Left colon (tissue), 2 donors: ENCODE results near the gene CYP27A1. TPM values are rescaled to one million over a fixed set of nuclear protein-coding genes. Genes with fewer than 3 reads are reported as not detected.

Experiments used
- ATAC-seq: fragments of 200-7000 bp; cut with Tn5 transposase; one replicate; pipeline ENCODE4 v1.9.1; 2020; ENCODE audit warnings: mild to moderate bottlenecking, moderate library complexity
- DNase-seq, 2 donors: peaks; one replicate each; pipeline ENCODE4 v3.0.0-alpha.2; 2020
- intact Hi-C, 2 donors: fragments of 100-400 bp; cut with DNase I in 1 of 2; cut with micrococcal nuclease in 1 of 2; formaldehyde crosslinking; loops; one replicate each; pipeline versions ENCODE4 v1.11.2 to v1.14.0; 2022; cut with DNase I, micrococcal nuclease
- total RNA-seq, 2 donors: library from RNA; stranded (reverse); fragmentation: NEBNext Ultra II Directional; extraction: Animal tissue kit (Norgen Biotek cat#: 25700); gene quantifications; one replicate each; pipeline ENCODE4 v1.2.1, GENCODE V29; 2021
- donor health status: DM: no; HTN: no; CAD: no.
- donor health status: DM: yes; HTN: yes; CAD: no.

CYP27A1 gene
- total RNA-seq, 2 donors from 2014 or later = 28.1 to 52.7 TPM

- no peak for ATAC-seq
- intact Hi-C loops = no loop called here
- DNase-seq = no peak
Measured at GRCh38 chr2:218804817-218805216, 22.9 kb downstream of the CYP27A1 start.

- intact Hi-C loops = no loop called here
- no peak for DNase-seq
- peak; percentile 9 for ATAC-seq
Measured at GRCh38 chr2:218805627-218806026, 23.7 kb downstream of the CYP27A1 start.

DNA sequence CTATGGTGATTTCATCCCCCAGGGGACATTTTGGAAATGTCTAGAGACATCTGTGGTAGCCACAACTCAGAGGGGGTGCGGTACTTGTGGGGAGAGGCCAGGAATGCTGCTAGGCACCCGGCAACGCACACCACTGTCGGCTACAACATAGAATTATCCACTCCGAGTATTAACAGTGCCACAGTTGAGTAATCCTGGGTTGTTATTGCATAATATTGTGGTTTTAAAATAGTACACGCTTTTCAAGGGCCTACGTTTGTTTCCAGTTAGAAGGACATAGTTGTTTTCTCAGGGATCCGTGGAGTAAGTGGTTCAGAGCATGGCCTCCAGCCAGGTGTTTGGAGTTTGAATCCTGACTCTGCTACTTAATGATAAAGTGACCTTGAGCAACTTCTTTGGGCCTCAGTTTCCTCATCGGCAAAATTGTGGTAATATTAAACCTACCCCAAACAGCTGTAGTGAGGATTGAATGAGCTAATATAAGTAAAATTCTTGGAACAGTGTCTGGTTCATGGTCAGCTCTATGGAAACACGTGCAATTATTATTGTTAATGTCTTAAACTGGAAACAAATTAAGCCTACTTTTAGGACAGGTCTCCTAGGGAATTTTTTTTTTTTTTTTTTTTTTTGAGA lies 24.5 kb downstream of the CYP27A1 start:
- intact Hi-C loops = no loop called here
- ATAC-seq (peak; percentile 30), DNase-seq (peak; percentile 17 to 61)

DNA sequence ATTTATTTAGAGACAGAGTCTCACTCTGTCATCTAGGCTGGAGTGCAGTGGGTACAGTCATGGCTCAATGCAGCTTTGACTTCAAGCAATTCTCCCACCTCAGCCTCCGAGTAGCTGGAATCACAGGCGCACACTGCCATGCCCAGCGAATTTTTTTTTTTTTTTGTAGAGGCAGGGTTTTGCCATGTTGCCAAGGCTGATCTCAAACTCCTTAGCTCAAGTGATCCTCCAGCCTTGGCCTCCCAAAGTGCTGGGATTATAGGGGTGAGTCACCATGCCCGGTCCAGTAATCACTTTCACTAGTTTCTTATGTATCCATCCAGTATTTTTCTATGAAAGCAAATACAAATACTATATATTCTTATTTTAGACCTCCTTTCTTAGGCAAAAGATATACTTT lies 25.7 kb downstream of the CYP27A1 start:
- ATAC-seq (no peak), DNase-seq (no peak)

GRCh38 chr2:218809515-218809914 lies 27.6 kb downstream of the CYP27A1 start:
- no peak for ATAC-seq
- DNase-seq = no peak
- intact Hi-C loops = no loop called here

More for the DNA sequence above, 25.7 kb downstream of the CYP27A1 start:
- intact Hi-C loops = no loop called here

- intact Hi-C loops = no loop called here
- ATAC-seq = no peak
- no peak for DNase-seq
Measured at GRCh38 chr2:218810256-218810655, 28.3 kb downstream of the CYP27A1 start.

DNA sequence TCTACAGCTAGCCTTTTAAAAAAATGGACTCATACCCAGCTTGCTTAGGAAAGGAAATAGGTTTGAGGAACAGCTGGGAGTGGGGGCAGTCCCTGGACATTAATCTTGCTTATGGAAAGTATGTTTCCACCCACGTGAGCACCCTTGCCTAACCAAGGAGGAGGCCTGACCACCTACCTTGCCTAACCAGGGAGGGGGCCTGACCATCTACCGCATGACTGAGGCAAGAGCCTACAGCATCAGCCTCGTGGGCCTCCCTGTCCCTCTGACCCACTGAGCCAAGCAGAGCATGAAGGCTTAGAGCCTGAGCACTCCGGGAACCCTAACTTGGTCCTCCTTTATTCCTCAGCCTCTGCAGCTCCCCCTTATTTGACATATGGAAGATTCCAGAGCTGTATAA lies 29.4 kb downstream of the CYP27A1 start:
- intact Hi-C loops = no loop called here
- ATAC-seq (no peak), DNase-seq (no peak)

DNA sequence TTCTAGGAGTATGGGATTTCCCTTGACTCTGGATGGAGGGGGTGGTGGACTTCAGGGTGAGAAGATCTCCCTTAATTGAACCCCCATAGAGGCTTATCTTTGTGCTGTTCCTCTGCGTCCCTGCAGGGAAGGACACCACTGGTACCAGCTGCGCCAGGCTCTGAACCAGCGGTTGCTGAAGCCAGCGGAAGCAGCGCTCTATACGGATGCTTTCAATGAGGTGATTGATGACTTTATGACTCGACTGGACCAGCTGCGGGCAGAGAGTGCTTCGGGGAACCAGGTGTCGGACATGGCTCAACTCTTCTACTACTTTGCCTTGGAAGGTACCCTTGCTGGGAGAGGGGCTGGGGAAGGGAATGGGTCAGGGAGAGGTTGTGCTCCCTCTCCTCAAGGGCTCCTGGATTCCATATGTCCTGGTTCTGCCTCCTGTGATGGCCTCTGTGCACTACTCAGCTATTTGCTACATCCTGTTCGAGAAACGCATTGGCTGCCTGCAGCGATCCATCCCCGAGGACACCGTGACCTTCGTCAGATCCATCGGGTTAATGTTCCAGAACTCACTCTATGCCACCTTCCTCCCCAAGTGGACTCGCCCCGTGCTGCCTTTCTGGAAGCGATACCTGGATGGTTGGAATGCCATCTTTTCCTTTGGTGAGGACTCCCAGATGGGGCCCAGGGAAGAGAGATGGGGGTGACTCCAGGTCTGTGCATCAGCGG lies 30.3 kb downstream of the CYP27A1 start:
- DNase-seq (no peak), ATAC-seq (no peak)
- intact Hi-C loops = no loop called here

DNA sequence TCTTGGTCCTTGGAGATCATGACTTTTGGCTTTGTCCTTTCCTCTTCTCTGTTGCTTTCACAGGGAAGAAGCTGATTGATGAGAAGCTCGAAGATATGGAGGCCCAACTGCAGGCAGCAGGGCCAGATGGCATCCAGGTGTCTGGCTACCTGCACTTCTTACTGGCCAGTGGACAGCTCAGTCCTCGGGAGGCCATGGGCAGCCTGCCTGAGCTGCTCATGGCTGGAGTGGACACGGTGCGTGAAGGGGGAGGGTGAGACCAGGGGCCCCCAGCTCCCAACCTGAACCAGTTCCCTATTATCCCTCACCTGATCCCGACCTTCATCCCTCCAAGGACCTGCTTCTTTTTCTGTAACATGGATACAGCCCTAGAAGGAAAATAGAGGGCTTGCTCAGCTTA lies 30.9 kb downstream of the CYP27A1 start:
- intact Hi-C loops = no loop called here
- ATAC-seq (no peak), DNase-seq (no peak)

DNA sequence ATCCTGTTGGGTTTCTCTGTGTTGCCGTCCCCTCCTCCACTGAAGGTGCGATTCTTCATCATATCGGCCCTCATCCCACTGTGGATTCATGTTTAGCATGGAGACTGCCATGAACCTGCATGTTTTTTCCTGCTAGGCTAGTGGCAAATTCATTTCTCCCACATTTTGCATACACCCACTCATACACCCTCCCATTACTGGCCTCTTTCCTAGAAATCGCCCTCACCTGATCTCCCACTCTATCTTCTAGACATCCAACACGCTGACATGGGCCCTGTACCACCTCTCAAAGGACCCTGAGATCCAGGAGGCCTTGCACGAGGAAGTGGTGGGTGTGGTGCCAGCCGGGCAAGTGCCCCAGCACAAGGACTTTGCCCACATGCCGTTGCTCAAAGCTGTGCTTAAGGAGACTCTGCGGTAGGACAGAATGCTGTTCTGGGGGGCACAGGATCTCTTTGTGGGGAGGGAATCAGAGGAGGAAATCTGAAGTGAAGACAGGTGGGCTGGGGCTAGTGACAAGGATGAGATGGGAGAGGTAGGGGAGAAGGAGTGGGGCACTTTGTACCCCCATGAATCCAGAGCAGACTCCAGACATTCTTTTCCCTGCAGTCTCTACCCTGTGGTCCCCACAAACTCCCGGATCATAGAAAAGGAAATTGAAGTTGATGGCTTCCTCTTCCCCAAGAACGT lies 32.0 kb downstream of the CYP27A1 start:
- ATAC-seq = peak; percentile 96
- DNase-seq = peak; percentile 75 to 76
- intact Hi-C loops = no loop called here

DNA sequence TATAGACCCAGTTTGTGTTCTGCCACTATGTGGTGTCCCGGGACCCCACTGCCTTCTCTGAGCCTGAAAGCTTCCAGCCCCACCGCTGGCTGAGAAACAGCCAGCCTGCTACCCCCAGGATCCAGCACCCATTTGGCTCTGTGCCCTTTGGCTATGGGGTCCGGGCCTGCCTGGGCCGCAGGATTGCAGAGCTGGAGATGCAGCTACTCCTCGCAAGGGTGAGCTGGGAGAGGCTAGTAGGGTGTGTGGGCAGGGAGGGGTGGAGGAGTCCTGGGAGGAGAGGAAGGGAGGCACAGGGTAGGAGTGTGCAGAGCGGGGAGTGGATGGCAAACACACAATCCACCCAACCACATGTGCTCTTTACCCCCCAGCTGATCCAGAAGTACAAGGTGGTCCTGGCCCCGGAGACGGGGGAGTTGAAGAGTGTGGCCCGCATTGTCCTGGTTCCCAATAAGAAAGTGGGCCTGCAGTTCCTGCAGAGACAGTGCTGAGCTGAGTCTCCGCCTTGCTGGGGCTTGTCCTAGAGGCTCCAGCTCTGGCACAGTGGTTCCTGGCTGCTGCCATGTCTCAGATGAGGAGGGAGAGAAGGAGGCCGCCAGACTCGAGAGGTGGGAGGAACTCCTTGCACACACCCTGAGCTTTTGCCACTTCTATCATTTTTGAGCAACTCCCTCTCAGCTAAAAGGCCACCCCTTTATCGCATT lies 32.7 kb downstream of the CYP27A1 start:
- intact Hi-C loops = no loop called here
- ATAC-seq = peak; percentile 91
- DNase-seq = peak; percentile 35 to 46

DNA sequence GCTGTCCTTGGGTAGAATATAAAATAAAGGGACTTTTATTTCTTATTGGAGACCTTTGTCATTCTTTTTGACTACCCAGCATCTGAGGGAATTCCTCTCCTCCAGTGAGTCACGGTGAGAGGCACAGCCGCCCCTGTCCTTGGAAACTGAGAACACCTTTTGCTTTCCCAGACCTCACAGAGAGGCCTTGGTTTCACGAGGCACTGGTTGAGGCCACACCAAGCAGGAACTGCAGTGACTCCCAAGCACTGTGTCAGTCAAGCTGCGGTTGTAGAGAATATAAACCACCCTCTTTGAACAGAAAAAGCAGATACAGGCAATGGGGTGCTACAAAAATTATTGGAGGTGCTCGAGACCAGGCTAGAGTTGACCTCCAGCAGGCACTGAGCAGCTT lies 33.3 kb downstream of the CYP27A1 start:
- intact Hi-C loops = no loop called here
- DNase-seq = no peak
- ATAC-seq = no peak

DNA sequence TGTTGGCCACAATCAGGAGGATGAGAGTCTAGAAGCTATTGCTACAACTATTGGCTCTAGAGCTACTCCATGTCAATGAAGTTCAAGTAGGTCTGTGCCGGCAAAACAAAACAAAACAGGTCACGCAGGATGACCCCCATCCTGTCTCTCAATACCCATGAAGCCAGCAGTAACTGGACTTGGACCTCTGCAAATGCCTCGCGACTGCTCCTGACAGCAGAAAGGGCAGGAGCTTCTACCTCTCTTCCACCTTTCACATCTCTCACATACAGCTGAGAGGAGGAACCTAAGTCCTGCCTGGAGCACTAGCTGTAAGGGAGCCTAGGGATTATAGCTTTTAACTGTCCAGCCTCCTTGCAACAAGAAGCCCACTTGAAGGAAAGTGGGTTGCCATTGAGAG lies 33.7 kb downstream of the CYP27A1 start:
- DNase-seq (no peak), ATAC-seq (no peak)
- intact Hi-C loops = no loop called here

DNA sequence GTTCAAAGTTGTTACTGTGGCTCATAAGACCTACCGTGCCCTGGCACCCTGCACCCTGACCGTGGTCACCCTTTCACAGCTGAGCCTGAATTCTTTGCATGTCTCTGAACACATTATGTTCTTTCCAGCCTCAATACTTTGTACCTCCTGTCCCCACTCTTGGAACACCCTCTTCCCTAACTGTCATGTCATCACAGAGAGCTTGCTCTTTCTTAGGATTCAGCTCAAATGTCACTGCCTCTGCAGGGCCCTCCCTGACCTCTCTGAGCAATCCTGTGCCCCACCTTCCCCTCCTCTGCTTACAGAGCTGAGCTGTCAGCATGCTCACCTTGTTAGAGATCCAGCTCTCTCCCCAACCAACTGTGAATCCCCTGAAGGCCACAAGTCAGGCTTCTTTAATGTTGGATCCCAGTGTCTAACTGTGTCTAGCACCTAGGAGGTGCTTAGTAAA lies 34.6 kb downstream of the CYP27A1 start:
- DNase-seq = no peak
- no peak for ATAC-seq
- intact Hi-C loops = no loop called here

DNA sequence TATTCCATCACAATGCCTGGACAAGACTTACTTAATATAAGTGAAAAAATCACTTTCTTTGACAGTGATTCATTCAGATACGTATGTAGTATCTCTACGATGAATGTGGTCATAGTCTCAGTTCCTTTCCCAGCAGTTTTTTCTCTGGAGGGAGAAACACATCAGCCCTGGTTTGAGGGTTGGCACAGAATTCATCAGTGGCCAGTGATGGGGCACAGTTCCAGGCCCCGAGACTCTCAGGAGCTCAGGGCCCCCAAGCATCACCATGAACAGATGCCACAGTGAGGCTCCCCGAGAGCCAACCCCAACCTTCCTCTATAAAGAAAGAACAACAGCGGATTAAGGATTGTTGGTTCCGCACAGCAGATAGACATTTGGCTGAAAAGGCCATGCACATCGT lies 37.1 kb downstream of the CYP27A1 start:
- no peak for DNase-seq
- intact Hi-C loops = no loop called here
- ATAC-seq = no peak

DNA sequence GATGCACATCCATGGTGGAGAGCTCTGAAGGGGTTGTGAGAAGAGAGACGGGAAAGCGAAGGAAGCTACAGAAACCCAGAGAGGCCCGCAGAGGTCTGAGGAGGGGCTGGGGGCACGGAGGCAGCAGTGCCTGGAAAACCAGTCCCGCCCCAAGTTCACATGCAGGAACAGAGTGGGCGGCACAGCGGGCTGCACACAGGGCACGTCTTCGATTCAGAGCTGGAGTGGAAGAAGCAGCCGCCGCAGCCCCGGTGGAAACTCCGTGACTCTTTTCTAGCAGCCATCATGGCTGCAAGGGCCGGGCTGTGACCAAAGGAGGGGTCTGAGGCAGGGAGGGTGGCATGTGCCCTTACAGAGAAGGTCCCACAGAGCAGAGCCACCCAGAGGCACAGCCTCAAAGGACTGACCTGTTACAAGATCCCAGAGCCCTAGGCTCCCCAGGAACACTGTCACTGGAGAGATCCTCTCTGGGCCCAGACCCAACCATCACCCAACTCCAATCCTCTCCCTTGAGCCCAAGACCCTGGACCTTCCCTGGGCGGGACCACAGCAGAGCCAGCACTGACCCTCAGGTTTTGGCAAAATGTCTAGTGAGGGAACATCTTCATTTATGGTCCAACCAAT lies 38.9 kb downstream of the CYP27A1 start:
- DNase-seq = no peak
- intact Hi-C loops = no loop called here
- ATAC-seq = no peak

DNA sequence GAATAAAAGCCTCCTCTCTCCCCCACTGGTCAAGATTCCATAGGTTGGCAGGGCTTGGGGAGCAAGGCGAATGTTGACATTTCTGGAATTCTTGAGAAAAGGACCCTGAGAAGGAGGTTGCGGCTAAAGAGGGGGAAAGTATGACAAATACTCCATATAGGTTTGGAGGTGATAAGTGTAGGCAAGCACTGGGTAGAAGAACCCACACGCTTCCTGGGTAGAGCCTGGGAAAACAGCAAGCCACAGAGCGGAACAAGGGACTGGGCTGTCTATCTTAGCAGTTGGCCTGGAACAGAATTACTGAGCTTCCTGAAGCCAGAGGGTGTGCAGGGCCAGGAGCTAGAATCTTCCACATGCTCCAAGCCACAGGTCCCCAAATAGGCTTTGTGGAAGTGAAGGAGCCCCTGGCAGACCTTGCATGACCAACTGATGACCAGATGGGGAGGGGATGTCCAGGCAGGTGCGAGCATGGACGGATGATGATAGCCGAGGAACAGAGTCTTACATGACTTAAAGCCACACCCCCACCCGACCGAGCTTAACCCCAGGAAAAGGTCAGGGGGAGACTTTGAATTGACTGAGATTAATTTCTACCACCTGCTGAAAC lies 39.8 kb downstream of the CYP27A1 start:
- no peak for DNase-seq
- no peak for ATAC-seq
- intact Hi-C loops = no loop called here

- no peak for DNase-seq
- no peak for ATAC-seq
- intact Hi-C loops = no loop called here
Measured at GRCh38 chr2:218822622-218823021, 40.7 kb downstream of the CYP27A1 start.
